T-helper 1 cell (primary cell): ENCODE results near the gene LRRC8B.
A peak's percentile ranks its signal among the peaks of the same experiment; 100 is the strongest.
"Not testable (repeated sequence)": the region's sequence is repeated elsewhere in the genome, so short reads cannot be mapped to it uniquely, and the experiment has no call there.

Experiments
- DNase-seq, 5 donors: peaks; one replicate each; pipeline ENCODE4 v3.0.0-alpha.2; 2012 to 2020

Gene LRRC8B

GRCh38 chr1:89525169-89525855, 683 bp downstream of the LRRC8B start:
- peak in 4 of 5 donors; percentile 7 to 36 (median 21) for DNase-seq

GRCh38 chr1:89527256-89527655, 2.6 kb downstream of the LRRC8B start:
- DNase-seq = no peak

DNA sequence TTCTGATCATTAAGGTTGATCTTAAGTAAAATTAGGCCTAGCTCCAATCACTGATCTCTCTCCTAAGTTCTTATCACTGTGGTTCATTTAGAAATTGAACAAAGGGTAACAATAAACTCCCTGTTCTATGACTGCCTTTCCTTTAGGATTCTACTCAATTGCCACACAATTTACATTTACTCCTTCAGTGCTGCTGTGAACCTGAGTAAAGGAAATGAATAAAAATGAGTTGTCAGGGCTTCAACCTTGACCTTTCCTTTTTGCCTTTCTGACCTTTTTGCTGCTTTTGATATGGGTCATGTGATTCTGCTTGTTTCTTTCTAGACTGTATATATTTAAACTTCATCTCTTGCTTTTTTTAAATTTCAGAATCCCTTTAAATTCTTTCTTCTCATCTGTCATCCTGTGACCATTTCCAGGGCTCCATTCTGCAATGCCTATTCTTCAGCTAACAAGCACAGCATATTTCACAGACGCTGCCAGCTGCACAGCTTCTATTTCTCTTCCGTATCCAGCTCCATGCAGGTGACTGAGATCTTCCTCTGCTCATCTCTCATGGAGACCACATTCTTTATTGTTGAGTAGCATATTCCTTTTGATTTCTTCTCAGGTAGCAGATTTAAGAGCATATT, 3.2 kb downstream of the LRRC8B start:
- no peak for DNase-seq

- no peak for DNase-seq
Measured at GRCh38 chr1:89528382-89528780, 3.8 kb downstream of the LRRC8B start.

DNA sequence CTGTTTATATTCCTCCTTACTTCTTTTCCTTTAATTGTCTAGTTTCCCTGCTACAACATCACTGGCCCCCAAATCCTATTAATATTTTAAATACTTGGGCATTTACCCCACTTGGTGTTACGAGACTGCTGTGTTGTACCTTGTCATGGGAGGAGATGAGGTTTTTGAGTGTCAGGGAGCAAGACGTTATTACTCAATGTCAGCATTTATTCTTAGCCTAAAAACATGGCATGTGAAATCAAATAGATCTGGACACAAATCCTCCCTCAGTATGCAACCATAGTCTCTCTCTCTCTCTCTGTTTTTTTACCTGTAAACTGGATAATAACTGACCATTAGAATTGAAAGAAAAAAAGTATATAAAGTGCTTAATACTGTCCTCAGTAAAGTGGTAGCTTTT, 4.6 kb downstream of the LRRC8B start:
- no peak for DNase-seq

DNA sequence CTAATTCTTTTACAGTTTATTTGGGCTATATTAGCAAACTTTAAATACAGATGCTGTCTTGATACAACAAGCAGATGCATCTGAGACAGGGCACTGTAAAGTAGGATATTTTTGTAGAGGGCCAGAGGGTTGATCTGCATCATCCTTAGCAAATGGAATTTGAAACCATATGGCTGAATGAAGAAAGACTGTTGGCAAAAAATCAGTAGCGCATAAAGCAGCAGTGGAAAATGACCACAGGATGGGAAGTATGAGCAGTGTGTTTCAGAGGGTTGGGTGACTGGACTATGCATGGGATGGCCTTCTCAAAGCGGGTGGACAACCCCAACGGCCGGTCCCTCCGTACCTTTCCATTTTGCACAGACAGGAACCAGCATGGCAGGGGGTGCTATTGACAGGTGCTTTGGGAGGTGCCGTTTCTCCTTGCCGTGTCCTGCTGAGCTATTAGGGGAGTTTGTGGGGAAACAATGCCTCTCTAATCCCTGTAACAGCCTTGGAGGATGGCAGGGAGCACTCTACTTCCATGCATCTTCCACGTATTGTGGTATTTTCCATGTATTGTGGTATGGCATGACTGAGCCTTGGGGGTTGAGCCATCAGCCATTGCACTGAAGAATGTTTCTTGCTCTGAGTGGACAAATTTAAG, 5.9 kb downstream of the LRRC8B start:
- DNase-seq = no peak

DNA sequence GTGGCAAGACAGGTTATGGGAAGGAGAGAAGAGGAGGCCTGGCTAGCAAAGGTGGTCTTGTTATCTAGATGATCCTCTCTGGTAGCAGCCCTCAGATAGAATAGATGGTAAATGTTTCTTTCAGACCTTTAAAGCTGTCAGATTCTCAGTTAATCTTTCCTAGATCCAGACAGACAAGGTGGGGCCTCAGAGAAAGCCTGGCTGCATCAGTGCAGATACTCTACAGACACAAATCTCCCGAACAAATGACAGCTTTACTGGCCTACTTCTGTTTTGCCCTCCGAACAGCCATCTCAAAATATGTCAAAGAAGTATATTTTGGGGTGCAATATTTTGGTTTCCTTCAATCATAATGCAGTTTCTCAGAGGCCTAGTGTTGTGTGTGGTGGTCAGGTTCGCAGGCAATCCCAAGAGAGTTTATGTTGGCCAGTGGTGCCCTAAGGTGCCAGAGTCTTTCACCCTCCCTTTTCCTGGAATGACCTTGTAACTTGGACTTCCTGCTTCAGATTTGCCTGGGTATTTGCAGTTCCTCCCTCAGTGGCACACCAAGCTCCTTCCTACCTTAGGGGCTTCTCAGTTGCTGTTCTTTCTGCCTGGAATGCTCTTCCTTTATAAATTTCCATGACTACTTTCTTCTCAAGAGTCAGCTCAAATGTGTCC, 7.0 kb downstream of the LRRC8B start:
- DNase-seq = no peak

DNA sequence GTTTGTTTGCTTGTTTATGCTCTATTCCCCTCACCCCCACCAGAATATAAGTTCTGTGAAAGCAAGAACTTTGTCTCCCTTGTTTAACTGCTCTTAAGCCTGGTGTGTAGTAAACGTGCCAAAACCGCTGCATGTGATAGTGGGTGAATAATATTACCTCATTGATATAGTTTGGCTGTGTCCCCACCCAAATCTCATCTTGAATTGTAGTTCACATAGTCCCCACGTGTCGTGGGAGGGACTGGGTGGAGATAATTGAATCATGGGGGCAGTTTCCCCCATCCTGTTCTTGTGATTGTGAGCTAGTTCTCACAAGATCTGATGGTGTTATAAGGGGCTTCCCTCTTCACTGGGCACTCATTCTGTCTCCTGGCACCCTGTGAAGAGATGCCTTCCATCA, 7.6 kb downstream of the LRRC8B start:
- DNase-seq = no peak

DNA sequence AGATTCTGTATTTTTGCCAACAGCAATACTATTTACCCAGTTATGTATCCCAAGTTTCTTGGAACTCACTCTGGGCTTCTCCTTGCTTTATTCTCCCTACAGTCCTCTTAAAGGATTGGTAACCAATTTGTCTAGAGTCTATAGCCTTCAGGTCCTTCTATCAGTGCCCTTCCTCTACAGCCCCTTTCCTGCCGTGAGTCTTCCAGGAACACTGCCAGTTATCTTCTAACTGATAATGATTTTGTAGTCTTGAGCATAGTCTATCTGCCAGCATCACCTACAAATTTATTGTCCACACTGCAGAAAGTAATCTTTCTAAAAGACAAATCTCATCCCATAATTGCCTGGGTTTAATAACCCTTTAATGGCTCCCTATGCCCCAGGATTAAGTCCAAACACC, 8.2 kb downstream of the LRRC8B start:
- no peak for DNase-seq

- DNase-seq = no peak
Measured at GRCh38 chr1:89535537-89535936, 10.9 kb downstream of the LRRC8B start.

- peak in 1 of 5 donors; percentile 23 for DNase-seq
Measured at GRCh38 chr1:89536555-89537341, 12.1 kb downstream of the LRRC8B start.

- DNase-seq = no peak
Measured at GRCh38 chr1:89538361-89538760, 13.7 kb downstream of the LRRC8B start.

- no peak for DNase-seq
Measured at GRCh38 chr1:89539128-89539527, 14.5 kb downstream of the LRRC8B start.

- DNase-seq = no peak
Measured at GRCh38 chr1:89540406-89540970, 15.9 kb downstream of the LRRC8B start.

DNA sequence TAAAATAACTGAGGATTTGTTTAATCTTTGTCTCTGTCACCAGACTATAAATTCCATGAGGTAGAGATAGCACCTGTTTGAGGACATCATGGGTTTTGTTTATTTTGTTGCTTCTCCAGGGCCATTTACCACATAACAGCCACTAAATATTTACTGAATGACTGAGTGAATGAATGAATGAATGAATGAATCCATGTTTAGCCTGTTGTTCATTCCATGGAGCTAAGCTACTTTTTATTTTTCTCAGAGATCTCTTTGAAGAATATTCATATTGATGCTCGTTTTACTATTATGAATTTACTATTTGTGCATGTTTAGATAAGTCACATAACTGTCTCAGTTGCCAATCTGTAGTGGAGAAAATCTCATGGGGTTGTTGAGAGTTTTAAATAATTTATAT, 17.7 kb downstream of the LRRC8B start:
- DNase-seq = no peak

DNA sequence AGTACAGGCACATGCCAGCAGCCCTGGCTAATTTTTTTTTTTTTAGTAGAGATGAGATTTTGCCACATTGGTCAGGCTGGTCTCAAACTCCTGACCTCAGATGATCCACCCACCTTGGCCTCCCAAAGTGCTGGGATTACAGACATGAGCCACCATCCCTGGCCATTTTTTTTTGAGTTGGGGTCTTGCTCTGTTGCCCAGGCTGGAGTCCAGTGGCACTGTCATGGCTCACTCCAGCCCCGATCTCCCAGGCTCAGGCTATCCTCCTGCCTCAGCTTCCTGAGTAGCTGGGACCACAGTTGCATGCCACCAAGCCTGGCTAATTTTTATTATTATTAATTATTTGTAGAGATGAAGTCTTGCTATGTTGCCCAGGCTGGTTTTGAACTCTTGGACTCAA, 19.0 kb downstream of the LRRC8B start:
- not testable (repeated sequence) for DNase-seq

- DNase-seq = peak in 1 of 5 donors; percentile 62
Measured at GRCh38 chr1:89545264-89546038, 20.8 kb downstream of the LRRC8B start.

DNA sequence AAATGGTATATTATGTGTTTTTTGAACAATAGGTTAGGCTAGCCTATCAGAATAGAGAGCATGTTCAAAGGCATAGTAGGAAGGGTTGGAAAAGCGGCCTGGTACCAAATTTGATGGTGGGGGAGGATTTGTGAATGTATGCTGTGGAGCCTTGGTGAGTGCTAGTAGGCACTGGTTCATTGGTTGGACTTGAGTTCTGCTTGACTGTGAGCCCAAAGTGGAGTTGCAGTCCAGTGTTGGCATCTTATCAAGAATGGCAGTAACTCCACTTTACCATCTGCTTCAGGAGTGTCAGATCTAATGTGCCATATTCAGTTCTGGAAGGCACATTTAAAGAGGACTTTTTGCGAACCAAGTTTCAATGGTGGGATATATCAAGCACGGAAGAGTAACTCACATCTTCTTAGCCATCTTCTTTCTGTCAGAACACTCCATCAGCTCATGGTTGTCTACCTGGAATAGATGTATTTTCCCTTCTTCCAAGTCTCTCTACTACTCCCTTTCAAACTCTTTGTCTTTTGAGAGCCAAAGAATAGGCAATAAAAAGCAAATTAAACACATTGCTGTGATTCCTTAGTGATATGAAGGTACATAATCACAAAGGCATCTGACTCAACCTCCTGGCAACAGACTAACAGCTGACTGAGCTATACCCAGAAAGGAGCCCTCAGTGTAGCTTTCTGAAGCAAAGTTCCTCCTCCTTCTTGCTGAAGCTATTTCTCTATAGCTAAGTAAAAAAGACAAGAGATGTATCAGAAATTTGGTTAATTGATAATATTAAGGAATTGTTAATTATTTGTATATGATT, 21.7 kb downstream of the LRRC8B start:
- peak in 1 of 5 donors; percentile 29 for DNase-seq

GRCh38 chr1:89546934-89547562, 22.4 kb downstream of the LRRC8B start:
- DNase-seq = no peak

DNA sequence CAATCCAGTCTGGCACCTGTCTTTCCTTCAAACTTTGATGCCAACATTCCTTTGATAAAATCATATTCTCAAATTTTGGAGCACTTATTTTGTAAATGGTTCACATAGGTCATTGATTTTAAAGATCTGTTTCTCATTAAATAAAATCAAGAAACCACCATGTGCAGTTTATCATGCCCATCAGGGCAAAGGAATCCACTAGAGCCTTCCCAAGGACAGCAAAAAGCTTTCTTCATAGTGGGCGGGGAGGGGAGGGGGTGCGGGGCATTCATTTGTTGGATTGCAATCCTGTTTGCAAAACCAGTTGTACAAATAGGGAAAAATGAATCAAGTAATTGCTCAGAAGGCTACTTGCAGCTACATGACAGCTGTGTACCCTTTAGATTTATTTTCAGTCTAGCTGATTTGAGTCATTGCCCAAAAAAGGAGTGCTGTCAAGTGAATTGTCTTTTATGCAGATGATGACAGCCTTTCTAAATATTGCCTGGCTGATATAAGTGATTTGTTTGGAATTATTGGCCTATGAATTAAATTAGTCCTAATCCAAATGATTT, 23.0 kb downstream of the LRRC8B start:
- DNase-seq = peak in 1 of 5 donors; percentile 48
